Adrenal gland (tissue), 12 donors: Measurements from ENCODE around the gene SRSF9. TPM values are rescaled to one million over a fixed set of nuclear protein-coding genes. Genes with fewer than 3 reads are reported as not detected.

ENCODE experiments used
- DNase-seq, 7 donors: peaks; one replicate each; pipeline ENCODE4 v3.0.0-alpha.2; 2019 to 2020
- H3K27ac ChIP-seq, 5 donors: fragments of 200-600 bp; sonication (generic) in 4 of 5; 1 replicate in 3 of 5; 2 replicates in 2 of 5; pipeline versions ENCODE4 v1.5.1 to v1.8.0; 2016 to 2020; ENCODE audit warnings: mild to moderate bottlenecking in 1 of 5
- H3K27me3 ChIP-seq: fragments of 200-600 bp; 2 replicates; pipeline ENCODE4 v1.8.0; 2021
- H3K36me3 ChIP-seq, 2 donors: fragments of 200-600 bp; replicated peaks in 1 of 2; 1 replicate in 1 of 2; 2 replicates in 1 of 2; pipeline versions ENCODE4 v1.5.1 to v1.8.0; 2018 to 2022
- H3K4me1 ChIP-seq, 2 donors: fragments of 200-600 bp; replicated peaks in 1 of 2; 1 replicate in 1 of 2; 2 replicates in 1 of 2; pipeline versions ENCODE4 v1.5.1 to v1.8.0; 2018 to 2021
- H3K4me3 ChIP-seq, 4 donors: fragments of 200-600 bp; sonication (generic) in 3 of 4; one replicate each; pipeline ENCODE4 v1.5.1; 2016 to 2018
- H3K9me3 ChIP-seq, 3 donors: fragments of 200-600 bp; sonication (generic) in 1 of 3; replicated peaks in 1 of 3; 1 replicate in 2 of 3; 2 replicates in 1 of 3; pipeline versions ENCODE4 v1.5.1 to v1.8.0; 2016 to 2021
- CTCF ChIP-seq, 6 experiments: fragments of 450-650 bp in 4 of 6; fragments of 200-600 bp in 2 of 6; sonication (generic) in 1 of 6; IDR thresholded peaks; 1 replicate in 5 of 6; 2 replicates in 1 of 6; pipeline versions ENCODE4 v1.5.1 to v1.8.0; 2016 to 2021; ENCODE audit warnings: antibody characterized with exemption in 6 of 6, mild to moderate bottlenecking in 2 of 6, moderate library complexity in 1 of 6
- POLR2A ChIP-seq, 2 donors: fragments of 450-650 bp; IDR thresholded peaks; one replicate each; pipeline ENCODE4 v1.6.1; 2017; ENCODE audit warnings: antibody characterized with exemption in 2 of 2, mild to moderate bottlenecking in 2 of 2, moderate library complexity in 1 of 2
- WGBS, 4 donors: extraction: QIAGEN DNeasy Blood & Tissue Kit in 2 of 4; methylation state at CpG; one replicate each; pipeline versions ENCODE4 v1.1.5 to v1.1.7; 2013 to 2017; 5-methylcytosine and 5-hydroxymethylcytosine counted together
- intact Hi-C, 2 donors: fragments of 100-400 bp; cut with DNase I; formaldehyde crosslinking; loops; one replicate each; pipeline versions ENCODE4 v1.14.1 to v1.15.0; 2022 to 2023
- polyA plus RNA-seq, 3 donors: library from polyadenylated mRNA; stranded (reverse); fragments of 200-250 nt in 2 of 3; fragments of 350-450 nt in 1 of 3; fragmentation: Illumina TruSeq in 1 of 3; extraction: RNeasy Lipid Tissue Mini Kit (QIAGEN cat#74804) in 1 of 3; gene quantifications; one replicate each; pipeline ENCODE4 v1.2.3, GENCODE V29; 2013 to 2014
- total RNA-seq, 9 donors: library from RNA; depleted of rRNA in 4 of 9; stranded (reverse); fragments of >200 nt in 4 of 9; fragments of 120-200 nt in 1 of 9; fragmentation: NEBNext Ultra II Directional in 1 of 9; extraction: Animal tissue kit (Norgen Biotek cat#: 25700) in 1 of 9; gene quantifications; one replicate each; pipeline versions ENCODE4 v1.1.0 to v1.2.4, GENCODE V29; 2013 to 2023
- donor health status: healthy with polysubstance abuse.
- donor health status: Bipolar disorder and iron deficiency.
- donor health status: DM: yes; HTN: yes; CAD: no.
- donor health status: DM: no; HTN: no; CAD: no.
- donor health status: DM: no; HTN: no; CAD: no.
- donor health status: DM: yes; HTN: yes; CAD: no.

SRSF9 gene
- total and polyA plus RNA-seq, 12 donors: 55.5 to 206 (median 112) TPM

GRCh38 chr12:120514002-120514401 is 44.5 kb upstream of the SRSF9 start:
- WGBS, 4 donors: 83 to 88% (median 87%) methylated on average over 7 of the region's 7 CpGs
- TF ChIP-seq CTCF (IDR thresholded peaks at IDR 0.05) (no peak), POLR2A (IDR thresholded peaks at IDR 0.05) (no peak)
- intact Hi-C loops: no loop called here

GRCh38 chr12:120508537-120508936 is 39.0 kb upstream of the SRSF9 start:
- intact Hi-C loops: no loop called here
- DNase-seq: no peak
- TF ChIP-seq CTCF (IDR thresholded peaks at IDR 0.05) (no peak), POLR2A (IDR thresholded peaks at IDR 0.05) (no peak)
- Histone ChIP-seq H3K9me3 (no peaks in the 10 kb centered on the region), H3K27me3 (no peaks in the 10 kb centered on the region), H3K36me3 (peaks cover 0 to 46% of the 10 kb centered on the region in 2 donors), H3K4me1 (no peaks in the 10 kb centered on the region), H3K27ac (no peak overlapping the region), H3K4me3 (no peak overlapping the region)
- 89 to 98% (median 93%) methylated on average over 8 of the region's 8 CpGs for WGBS, 4 donors

More at GRCh38 chr12:120514002-120514401, 44.5 kb upstream of the SRSF9 start:
- Histone ChIP-seq H3K9me3 (no peaks in the 10 kb centered on the region), H3K36me3 (peaks cover 0 to 42% of the 10 kb centered on the region in 2 donors), H3K27ac (no peak overlapping the region), H3K27me3 (no peaks in the 10 kb centered on the region), H3K4me1 (no peaks in the 10 kb centered on the region), H3K4me3 (no peak overlapping the region)
- no peak for DNase-seq

GRCh38 chr12:120504587-120504986 is 35.0 kb upstream of the SRSF9 start:
- 86 to 90% (median 88%) methylated on average over 4 of the region's 4 CpGs for WGBS, 4 donors
- Histone ChIP-seq H3K27me3 (no peaks in the 10 kb centered on the region), H3K4me3 (no peak overlapping the region), H3K4me1 (no peaks in the 10 kb centered on the region), H3K36me3 (peaks cover 0 to 41% of the 10 kb centered on the region in 2 donors), H3K9me3 (no peaks in the 10 kb centered on the region), H3K27ac (no peak overlapping the region)
- intact Hi-C loops: no loop called here
- DNase-seq: no peak
- TF ChIP-seq POLR2A (IDR thresholded peaks at IDR 0.05): no peak
- TF ChIP-seq CTCF (IDR thresholded peaks at IDR 0.05): no peak

- intact Hi-C loops: no loop called here
- no peak overlapping the region for H3K4me3 ChIP-seq
- H3K9me3 ChIP-seq: no peaks in the 10 kb centered on the region
- no peaks in the 10 kb centered on the region for H3K27me3 ChIP-seq
- WGBS, 4 donors: 84 to 96% (median 90%) methylated on average over 1 of the region's 1 CpG
- TF ChIP-seq POLR2A (IDR thresholded peaks at IDR 0.05): no peak
- no peak for TF ChIP-seq CTCF (IDR thresholded peaks at IDR 0.05)
- peaks cover 0 to 37% of the 10 kb centered on the region in 2 donors for H3K36me3 ChIP-seq
- no peak for DNase-seq
- H3K4me1 ChIP-seq: peaks cover 8 to 14% of the 10 kb centered on the region in 2 donors
- no peak overlapping the region for H3K27ac ChIP-seq
Measured at GRCh38 chr12:120500581-120500980, 31.0 kb upstream of the SRSF9 start.
